AG04450 (cell line): ENCODE results near the gene UBR2. TPM values are rescaled to one million over a fixed set of nuclear protein-coding genes. Genes with fewer than 3 reads are reported as not detected.

ENCODE experiments used
- CTCF ChIA-PET: fragments of 300-600, 350-600 bp; formaldehyde crosslinking; extraction: SDS; loops from one replicate; lab custom pipeline; 2022; ENCODE audit warnings: antibody characterized with exemption, inconsistent platforms; lab: Charles Lee
- POLR2A ChIA-PET: fragments of 350-600 bp; formaldehyde crosslinking; extraction: SDS; loops from one replicate; lab custom pipeline; 2021; ENCODE audit warnings: antibody characterized with exemption, inconsistent platforms; lab: Yijun Ruan, JAX
- DNase-seq: peaks from one replicate; pipeline ENCODE4 v3.0.0-alpha.2; 2011; ENCODE audit warnings: low read depth, low spot score
- H3K27ac ChIP-seq: one replicate; pipeline ENCODE4 v1.5.1; 2012; ENCODE audit warnings: low read depth, low read length, control low read depth
- H3K27me3 ChIP-seq: one replicate; pipeline ENCODE4 v1.6.0; 2012; ENCODE audit warnings: low read length; ENCODE audit not compliant: control insufficient read depth, insufficient read depth
- H3K4me3 ChIP-seq: 2 replicates; pipeline ENCODE4 v1.5.1; 2011; ENCODE audit warnings: mild to moderate bottlenecking, low read depth, low read length, control low read depth
- H3K9me3 ChIP-seq: 2 replicates; pipeline ENCODE4 v1.5.1; 2012; ENCODE audit warnings: low read length; ENCODE audit not compliant: control insufficient read depth, insufficient read depth
- CTCF ChIP-seq: IDR thresholded peaks from 2 replicates; pipeline ENCODE4 v1.5.1; 2011; ENCODE audit warnings: low read depth, low read length, control low read depth, inconsistent platforms
- polyA plus RNA-seq: library from polyadenylated mRNA; depleted of rRNA; stranded (reverse); fragments of >200 nt; gene quantifications from 2 replicates; pipeline ENCODE4 v1.2.3, GENCODE V29; 2011

Gene UBR2
- polyA plus RNA-seq, 1 experiment: 25.3 TPM

- Histone ChIP-seq H3K27ac (no peak overlapping the region), H3K27me3 (peaks cover 3% of the 10 kb centered on the region), H3K9me3 (no peaks in the 10 kb centered on the region), H3K4me3 (no peak overlapping the region)
- no peak for TF ChIP-seq CTCF
- ChIA-PET CTCF (no interaction called here), POLR2A (no interaction called here)
- no peak for DNase-seq
Observed at GRCh38 chr6:42561986-42562385, 1.8 kb upstream of the UBR2 start.

GRCh38 chr6:42562788-42563405, 932 bp upstream of the UBR2 start:
- CTCF ChIA-PET: interaction anchor here (0.7 to 2.5 kb wide), 4 partner anchors 9 to 31 kb away, joined by 3 to 32 read pairs (median 8); no protein-coding TSS in a partner anchor
- DNase-seq: no peak
- Histone ChIP-seq H3K27me3 (peaks cover 3% of the 10 kb centered on the region), H3K4me3 (no peak overlapping the region), H3K9me3 (no peaks in the 10 kb centered on the region; the same call in 1 of the 2 replicates), H3K27ac (no peak overlapping the region)
- POLR2A ChIA-PET: interaction anchor here (0.6 kb wide), 1 partner anchor 65 kb away, joined by 3 read pairs; no protein-coding TSS in a partner anchor
- no peak for TF ChIP-seq CTCF

GRCh38 chr6:42564506-42564825, 637 bp downstream of the UBR2 start:
- no peak for TF ChIP-seq CTCF
- H3K27ac ChIP-seq: peak overlapping the region; percentile 93
- ChIA-PET CTCF (interaction anchor here (0.7 to 2.5 kb wide), 4 partner anchors 12 to 350 kb away, joined by 6 to 32 read pairs (median 14); no protein-coding TSS in a partner anchor), POLR2A (interaction anchor here (0.5 to 1.4 kb wide), 10 partner anchors 17 to 468 kb away, joined by 3 to 6 read pairs (median 3); no protein-coding TSS in a partner anchor)
- H3K9me3 ChIP-seq: no peaks in the 10 kb centered on the region; the same call in 1 of the 2 replicates
- peaks cover 1% of the 10 kb centered on the region for H3K27me3 ChIP-seq
- DNase-seq: no peak
- peak overlapping the region; percentile 96 for H3K4me3 ChIP-seq

- no peak for TF ChIP-seq CTCF
- ChIA-PET POLR2A (no interaction called here), CTCF (interaction anchor here (3.0 kb wide), 1 partner anchor 18 kb away, joined by 11 read pairs; no protein-coding TSS in a partner anchor)
- H3K9me3 ChIP-seq: no peaks in the 10 kb centered on the region; the same call in 1 of the 2 replicates
- H3K27ac ChIP-seq: peak overlapping the region; percentile 3
- DNase-seq: no peak
- H3K4me3 ChIP-seq: peak overlapping the region; percentile 96
- no peaks in the 10 kb centered on the region for H3K27me3 ChIP-seq
Observed at GRCh38 chr6:42565823-42566613, 2.2 kb downstream of the UBR2 start.
